ENCODE results near the gene PHF12. TPM values are rescaled to one million over a fixed set of nuclear protein-coding genes. Genes with fewer than 3 reads are reported as not detected.

PHF12 gene
- total and polyA plus RNA-seq, 7 donors, result 6.9 to 54.3 (median 39.1) TPM

GRCh38 chr17:28953444-28954118 lies 2.3 kb upstream of the PHF12 start:
- Histone ChIP-seq H3K4me1 (peaks cover 0 to 14% (median under 1%) of the 10 kb centered on the region in 4 donors), H3K36me3 (no peaks in the 10 kb centered on the region), H3K4me3 (no peak overlapping the region), H3K27me3 (no peaks in the 10 kb centered on the region), H3K27ac (peak overlapping the region; percentile 79 to 97 (median 94)), H3K9me3 (no peaks in the 10 kb centered on the region)
- intact Hi-C loops (cut with DNase I), result loop anchor here (5.0 kb wide), 1 partner anchor 616 kb away; the partner anchor contains the start of genes IFT20 and TNFAIP1
- DNase-seq, result peak; percentile 75
- TF ChIP-seq EP300 (IDR thresholded peaks at IDR 0.05), result no peak
- peak in 3 of 4 experiments; percentile 64 to 82 (median 81) for TF ChIP-seq CTCF (IDR thresholded peaks at IDR 0.05)
- no peak for TF ChIP-seq POLR2AphosphoS5 (IDR thresholded peaks at IDR 0.05)
- TF ChIP-seq POLR2A (IDR thresholded peaks at IDR 0.05), result no peak
- WGBS, 2 donors, result 32 to 33% methylated on average over 5 of the region's 5 CpGs

GRCh38 chr17:28951991-28952975 lies 965 bp upstream of the PHF12 start:
- peak; percentile 99 for DNase-seq
- H3K27me3 ChIP-seq, result no peaks in the 10 kb centered on the region
- WGBS, 2 donors, result 4 to 6% methylated on average over 36 of the region's 36 CpGs
- H3K4me1 ChIP-seq, result peaks cover 0 to 27% (median 14%) of the 10 kb centered on the region in 4 donors
- TF ChIP-seq POLR2AphosphoS5 (IDR thresholded peaks at IDR 0.05) (peak in 2 of 4 donors; percentile 25 to 87), CTCF (IDR thresholded peaks at IDR 0.05) (no peak), EP300 (IDR thresholded peaks at IDR 0.05) (peak in 1 of 4 donors; percentile 52), POLR2A (IDR thresholded peaks at IDR 0.05) (peak in 1 of 2 donors; percentile 4)
- intact Hi-C loops (cut with DNase I), result loop anchor here (2.0 to 5.0 kb wide), 3 partner anchors 55 to 615 kb away; partner anchors contain the start of genes FLOT2, IFT20, NEK8 and TNFAIP1
- peak overlapping the region; percentile 90 to 97 (median 94) for H3K27ac ChIP-seq
- H3K36me3 ChIP-seq, result no peaks in the 10 kb centered on the region
- H3K4me3 ChIP-seq, result peak overlapping the region; percentile 40 to 96 (median 74)
- H3K9me3 ChIP-seq, result no peaks in the 10 kb centered on the region

GRCh38 chr17:28950752-28951427 lies 428 bp downstream of the PHF12 start:
- Histone ChIP-seq H3K4me1 (peaks cover 0 to 41% (median 28%) of the 10 kb centered on the region in 4 donors), H3K27ac (peak overlapping the region; percentile 94 to 99 (median 98)), H3K9me3 (no peaks in the 10 kb centered on the region), H3K4me3 (peak overlapping the region; percentile 92 to 96 (median 95)), H3K36me3 (no peaks in the 10 kb centered on the region), H3K27me3 (no peaks in the 10 kb centered on the region)
- DNase-seq, result no peak
- intact Hi-C loops (cut with DNase I), result loop anchor here (2.0 to 5.0 kb wide), 3 partner anchors 54 to 614 kb away; partner anchors contain the start of genes FLOT2, IFT20, NEK8 and TNFAIP1
- TF ChIP-seq EP300 (IDR thresholded peaks at IDR 0.05), result no peak
- TF ChIP-seq POLR2A (IDR thresholded peaks at IDR 0.05), result peak in 1 of 2 donors; percentile 46
- 0 to 1% methylated on average over 50 to 51 of the region's 51 CpGs for WGBS, 2 donors

- WGBS, 2 donors, result 0 to 1% methylated on average over 43 of the region's 43 CpGs
- Histone ChIP-seq H3K27ac (peak overlapping the region; percentile 94 to 99 (median 98)), H3K27me3 (no peaks in the 10 kb centered on the region), H3K9me3 (no peaks in the 10 kb centered on the region), H3K4me1 (peaks cover 0 to 48% (median 35%) of the 10 kb centered on the region in 4 donors), H3K36me3 (no peaks in the 10 kb centered on the region), H3K4me3 (peak overlapping the region; percentile 92 to 96 (median 95))
- TF ChIP-seq EP300 (IDR thresholded peaks at IDR 0.05), result no peak
- peak in 2 of 4 donors; percentile 26 to 31 for TF ChIP-seq POLR2AphosphoS5 (IDR thresholded peaks at IDR 0.05)
- intact Hi-C loops (cut with DNase I), result loop anchor here (2.0 to 5.0 kb wide), 3 partner anchors 53 to 613 kb away; partner anchors contain the start of genes FLOT2, IFT20, NEK8 and TNFAIP1
- peak; percentile 87 for DNase-seq
These were observed 1.1 kb downstream of the PHF12 start for GRCh38 chr17:28950017-28950751.

Data from sigmoid colon (tissue), 7 donors.